K562 (cell line): ENCODE measurements around the gene FDX1. TPM values are rescaled to one million over a fixed set of nuclear protein-coding genes. Genes with fewer than 3 reads are reported as not detected.

ENCODE experiments used
- ATF6 ChIP-seq: sonication (generic); formaldehyde crosslinking; IDR thresholded peaks from 2 replicates; pipeline ENCODE4 v1.4.0; 2020; ENCODE audit warnings: mild to moderate bottlenecking, missing genetic modification reagents
- CEBPG ChIP-seq, 3 experiments: fragments of 200-800 bp in 1 of 3; sonication (Bioruptor generic) in 1 of 3; sonication (generic) in 1 of 3; formaldehyde crosslinking in 1 of 3; IDR thresholded peaks in 2 of 3; conservative IDR thresholded peaks in 1 of 3; 2 replicates each; pipeline versions ENCODE4 v1.6.1 to v1.8.0; 2016 to 2022; ENCODE audit warnings: missing compliant biosample characterization in 2 of 3, missing genetic modification characterization in 2 of 3, mild to moderate bottlenecking in 1 of 3, missing genetic modification reagents in 1 of 3
- ELK3 ChIP-seq: fragments of 450-650 bp; formaldehyde crosslinking; IDR thresholded peaks from 2 replicates; pipeline ENCODE4 v1.4.0; 2020; ENCODE audit warnings: mild to moderate bottlenecking
- FOXM1 ChIP-seq, 2 experiments: fragments of 450-650 bp in 1 of 2; sonication (generic) in 1 of 2; formaldehyde crosslinking in 1 of 2; IDR thresholded peaks; 2 replicates each; pipeline versions ENCODE4 v1.6.1 to v1.9.0; 2017 to 2022; ENCODE audit warnings: low read depth in 2 of 2, mild to moderate bottlenecking in 2 of 2, missing genetic modification reagents in 1 of 2, moderate library complexity in 1 of 2
- GATAD2B ChIP-seq: fragments of 450-650 bp; IDR thresholded peaks from 2 replicates; pipeline ENCODE4 v1.6.1; 2017; ENCODE audit warnings: mild to moderate bottlenecking, borderline replicate concordance
- HCFC1 ChIP-seq: IDR thresholded peaks from 2 replicates; pipeline ENCODE4 v1.6.1; 2012; ENCODE audit warnings: low read depth, low read length, improper control_type of control experiment
- HNRNPH1 ChIP-seq: fragments of 200-400 bp; formaldehyde crosslinking; optimal IDR thresholded peaks from 2 replicates; pipeline ENCODE3; 2017; ENCODE audit warnings: low read depth, mild to moderate bottlenecking, low read length, moderate library complexity
- MBD1 ChIP-seq: fragments of 250-450 bp; sonication (Bioruptor Pico); IDR thresholded peaks from 2 replicates; pipeline ENCODE4 v1.8.0; 2022; ENCODE audit warnings: inconsistent platforms
- MEF2A ChIP-seq: IDR thresholded peaks from 2 replicates; pipeline ENCODE4 v1.6.1; 2011; ENCODE audit warnings: low read depth, mild to moderate bottlenecking, low read length, moderate library complexity; ENCODE audit not compliant: control insufficient read depth
- MYNN ChIP-seq, 2 experiments: sonication (generic); formaldehyde crosslinking in 1 of 2; IDR thresholded peaks; 2 replicates each; pipeline versions ENCODE4 v1.5.0 to v1.6.1; 2016 to 2020; ENCODE audit warnings: antibody characterized with exemption in 1 of 2, missing genetic modification reagents in 1 of 2
- NFE2 ChIP-seq: IDR thresholded peaks from 2 replicates; pipeline ENCODE4 v1.6.1; 2014; ENCODE audit warnings: antibody characterized with exemption, low read depth
- NR1H2 ChIP-seq: sonication (generic); formaldehyde crosslinking; IDR thresholded peaks from 2 replicates; pipeline ENCODE4 v1.4.0; 2020; ENCODE audit warnings: mild to moderate bottlenecking, missing genetic modification reagents
- POLR3A ChIP-seq: IDR thresholded peaks from 2 replicates; pipeline ENCODE4 v1.6.1; 2011; ENCODE audit warnings: borderline replicate concordance, mild to moderate bottlenecking, moderate library complexity; ENCODE audit not compliant: insufficient read length, insufficient read depth; ENCODE audit errors: extremely low read depth
- RB1 ChIP-seq: fragments of 450-650 bp; IDR thresholded peaks from 2 replicates; pipeline ENCODE4 v1.6.1; 2017; ENCODE audit warnings: low read depth, mild to moderate bottlenecking
- SRF ChIP-seq, 2 experiments: fragments of 250-450, 450-650 bp in 1 of 2; sonication (Bioruptor Pico) in 1 of 2; sonication (generic) in 1 of 2; formaldehyde crosslinking; IDR thresholded peaks; 2 replicates each; pipeline versions ENCODE4 v1.5.0 to v1.5.1; 2020 to 2022; ENCODE audit warnings: mild to moderate bottlenecking in 1 of 2, missing genetic modification reagents in 1 of 2
- YBX1 ChIP-seq: fragments of 450-650 bp; IDR thresholded peaks from 2 replicates; pipeline ENCODE4 v1.7.1; 2016; ENCODE audit warnings: mild to moderate bottlenecking
- ZC3H4 ChIP-seq: sonication (generic); formaldehyde crosslinking; IDR thresholded peaks from 2 replicates; pipeline ENCODE4 v1.9.0; 2021; ENCODE audit warnings: missing genetic modification reagents, borderline replicate concordance
- ZFP30 ChIP-seq: fragments of 250-450 bp; sonication (Bioruptor Pico); IDR thresholded peaks from 2 replicates; pipeline ENCODE4 v1.8.0; 2022; ENCODE audit warnings: moderate library complexity, mild to moderate bottlenecking, inconsistent platforms, borderline replicate concordance
- ZNF174 ChIP-seq: fragments of 250-450 bp; sonication (Bioruptor Pico); IDR thresholded peaks from 2 replicates; pipeline ENCODE4 v1.4.0; 2020; ENCODE audit warnings: mild to moderate bottlenecking
- polyA plus RNA-seq, 8 experiments: library from polyadenylated mRNA; depleted of rRNA in 4 of 8; stranded (reverse) in 5 of 8; unstranded in 3 of 8; fragments of >200 nt; fragmentation: Nextera tagmentation in 2 of 8; fragmentation: Illumina TruSeq in 1 of 8; extraction: Ambion mirVana in 2 of 8; extraction: Trizol in 1 of 8; gene quantifications; 2 replicates each; pipeline versions ENCODE4 v1.2.1 to v1.2.3, GENCODE V29; 2011 to 2014; ENCODE audit warnings: inconsistent platforms in 1 of 8, missing spikeins in 1 of 8
- total RNA-seq, 7 experiments: library from RNA; depleted of rRNA in 6 of 7; stranded (reverse); fragments of >200 nt in 6 of 7; fragmentation: Illumina TruSeq in 2 of 7; extraction: Trizol in 2 of 7; gene quantifications; 2 replicates each; pipeline versions ENCODE4 v1.2.1 to v1.2.3, GENCODE V29; 2011 to 2021; ENCODE audit warnings: low replicate concordance in 1 of 7
- TF ChIP-seq, protein P1 (sequence below): sonication (generic); formaldehyde crosslinking; IDR thresholded peaks from 2 replicates; pipeline ENCODE4 v1.8.0; 2022; ENCODE audit warnings: mild to moderate bottlenecking, missing genetic modification reagents

Gene FDX1
- total and polyA plus RNA-seq, 9 of the 15 experiments (the other 6 are each of a cell fraction or from before 2014, with no cell fraction given) = 6.4 to 14.3 (median 11.4) TPM

- TF ChIP-seq NR1H2 (CRISPR knock-in tag) (no peak), ZC3H4 (no peak), GATAD2B (peak; percentile 93), MBD1 (CRISPR knock-in tag) (no peak), YBX1 (no peak), ZNF174 (CRISPR knock-in tag) (no peak), CEBPG (CRISPR knock-in tag; IDR thresholded peaks at IDR 0.05) (no peak), CEBPG (tag; conservative IDR thresholded peaks at IDR 0.05 in 1 of 2, IDR thresholded peaks at IDR 0.05 in 1 of 2) (peak in 1 of 2 experiments; percentile 56; a peak in 2 of 4 replicates), MEF2A (no peak), NFE2 (no peak), ZFP30 (CRISPR knock-in tag) (no peak), HNRNPH1 (no peak), FOXM1 (IDR thresholded peaks at IDR 0.05; ENCODE audit: low read depth) (no peak), FOXM1 (CRISPR knock-in tag; IDR thresholded peaks at IDR 0.05; ENCODE audit: low read depth) (no peak), ELK3 (no peak), POLR3A (no peak), SRF (CRISPR knock-in tag; IDR thresholded peaks at IDR 0.05) (no peak), RB1 (peak; percentile 84; the same call in 1 of the 2 replicates), HCFC1 (0 out of 2 replicates have a peak, but pooled peaks have one; percentile 47), MYNN (IDR thresholded peaks at IDR 0.05) (no peak), MYNN (CRISPR knock-in tag; IDR thresholded peaks at IDR 0.05) (no peak), ATF6 (no peak)
- TF ChIP-seq, protein P1, sequence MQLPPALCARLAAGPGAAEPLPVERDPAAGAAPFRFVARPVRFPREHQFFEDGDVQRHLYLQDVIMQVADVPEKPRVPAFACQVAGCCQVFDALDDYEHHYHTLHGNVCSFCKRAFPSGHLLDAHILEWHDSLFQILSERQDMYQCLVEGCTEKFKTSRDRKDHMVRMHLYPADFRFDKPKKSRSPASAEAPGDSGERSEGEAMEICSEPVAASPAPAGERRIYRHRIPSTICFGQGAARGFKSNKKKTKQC (CRISPR knock-in tag) = no peak
Measured at GRCh38 chr11:110429731-110430266, at the start of gene FDX1 (continued).
